HTR-8/SVneo (cell line): ENCODE results near the gene TET2.

Experiments
- DNase-seq: peaks from one replicate; pipeline ENCODE4 v3.0.0; 2011; ENCODE audit warnings: low spot score, mixed read lengths; ENCODE audit not compliant: insufficient read length
- FAIRE-seq: peaks from 2 replicates; lab custom pipeline; 2011; peaks lifted over from hg19 to GRCh38; lab: Jason Lieb, UNC

Gene TET2

DNA sequence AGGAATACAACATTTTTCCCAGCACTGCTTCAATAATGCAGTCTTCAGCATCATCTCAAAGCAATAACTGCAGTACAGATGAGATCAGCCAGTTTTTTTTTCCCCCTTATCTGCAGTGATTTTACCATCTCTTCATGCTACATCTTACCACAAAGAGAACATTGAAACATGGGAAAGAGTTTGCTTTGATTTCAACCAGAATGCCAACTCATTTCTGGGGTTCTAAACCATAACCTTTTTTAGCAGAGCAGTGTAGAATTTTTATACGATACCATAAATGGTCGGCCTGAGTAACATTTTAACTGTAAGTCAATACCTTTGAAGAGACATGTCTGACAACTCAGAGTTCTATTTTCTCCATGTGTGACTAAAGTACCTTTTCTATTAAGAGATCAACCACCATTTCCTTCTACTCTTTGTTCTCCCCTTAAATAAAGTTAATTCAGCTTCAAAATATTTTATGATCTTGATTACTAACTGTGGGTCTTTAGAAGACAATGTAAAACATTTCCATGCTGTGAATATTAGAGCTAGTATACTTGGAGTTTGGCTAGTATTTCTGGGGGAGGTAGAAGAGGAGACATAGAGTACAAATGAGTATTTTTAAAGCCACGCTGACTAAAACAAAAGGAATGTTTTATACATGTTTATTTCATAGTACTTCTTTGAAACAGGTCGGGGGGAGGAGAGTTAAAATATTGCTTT, 69.1 kb downstream of the TET2 start:
- no peak for DNase-seq
- no peak for FAIRE-seq

DNA sequence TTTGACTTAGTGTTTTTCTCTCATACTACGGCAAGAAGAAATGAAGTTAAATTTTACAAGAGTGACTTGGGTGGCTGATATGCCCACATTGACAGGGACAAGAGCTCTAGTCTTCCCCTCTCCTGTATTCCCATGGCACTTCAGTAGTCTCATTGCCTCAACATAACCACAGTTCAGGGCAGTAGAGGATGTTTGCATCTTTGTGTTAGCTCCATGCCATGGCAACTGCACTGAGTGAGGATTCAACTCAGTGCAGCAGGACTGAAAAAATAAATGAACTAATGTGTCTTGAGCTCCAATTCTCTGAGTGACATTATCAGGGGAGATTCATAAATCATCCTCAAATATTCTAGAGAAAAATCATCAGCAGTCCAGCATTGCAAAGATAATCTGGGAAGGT, 78.8 kb downstream of the TET2 start:
- FAIRE-seq (no peak), DNase-seq (no peak)

DNA sequence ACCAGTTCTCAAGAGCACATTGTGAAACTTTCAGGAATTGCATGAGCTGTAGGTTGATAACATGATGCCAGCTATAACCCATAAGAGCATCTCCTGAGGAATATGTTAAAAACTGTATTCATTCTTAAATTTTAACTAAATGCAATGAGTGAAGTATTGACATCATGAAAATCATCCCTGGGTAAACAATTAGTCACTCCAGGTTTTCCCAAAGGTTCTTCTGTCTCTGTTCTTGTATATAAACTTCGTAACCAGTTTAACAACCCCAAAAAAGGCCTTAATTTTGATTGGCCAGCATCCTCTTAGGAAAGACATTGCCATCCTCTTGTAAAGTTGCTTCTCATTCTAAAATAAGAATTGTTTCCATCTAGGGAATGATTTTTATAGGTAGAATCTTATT, 80.4 kb downstream of the TET2 start:
- DNase-seq (no peak), FAIRE-seq (no peak)

DNA sequence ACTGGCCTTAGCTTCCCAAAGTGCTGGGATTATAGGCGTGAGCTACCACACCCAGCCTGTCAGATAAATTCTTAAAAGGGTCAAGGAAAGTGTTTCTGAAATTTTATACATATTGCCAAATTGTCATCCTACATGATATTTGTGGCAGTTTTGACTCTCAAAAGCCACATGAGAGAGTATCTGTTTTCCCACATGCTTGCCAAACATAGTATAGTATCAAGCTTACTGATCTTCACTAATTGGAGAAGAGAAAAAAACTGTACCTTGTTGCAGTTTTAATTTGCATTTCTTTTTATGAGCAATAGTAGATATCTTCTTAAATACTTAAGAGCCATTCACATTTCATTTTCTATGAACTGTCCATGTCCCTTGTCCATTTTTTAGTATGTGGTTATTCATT, 83.6 kb downstream of the TET2 start:
- FAIRE-seq (no peak), DNase-seq (no peak)

- FAIRE-seq (no peak), DNase-seq (no peak)
These were observed 85.7 kb downstream of the TET2 start for GRCh38 chr4:105232374-105232773.

GRCh38 chr4:105234582-105234981, 87.9 kb downstream of the TET2 start:
- FAIRE-seq (no peak), DNase-seq (no peak)

DNA sequence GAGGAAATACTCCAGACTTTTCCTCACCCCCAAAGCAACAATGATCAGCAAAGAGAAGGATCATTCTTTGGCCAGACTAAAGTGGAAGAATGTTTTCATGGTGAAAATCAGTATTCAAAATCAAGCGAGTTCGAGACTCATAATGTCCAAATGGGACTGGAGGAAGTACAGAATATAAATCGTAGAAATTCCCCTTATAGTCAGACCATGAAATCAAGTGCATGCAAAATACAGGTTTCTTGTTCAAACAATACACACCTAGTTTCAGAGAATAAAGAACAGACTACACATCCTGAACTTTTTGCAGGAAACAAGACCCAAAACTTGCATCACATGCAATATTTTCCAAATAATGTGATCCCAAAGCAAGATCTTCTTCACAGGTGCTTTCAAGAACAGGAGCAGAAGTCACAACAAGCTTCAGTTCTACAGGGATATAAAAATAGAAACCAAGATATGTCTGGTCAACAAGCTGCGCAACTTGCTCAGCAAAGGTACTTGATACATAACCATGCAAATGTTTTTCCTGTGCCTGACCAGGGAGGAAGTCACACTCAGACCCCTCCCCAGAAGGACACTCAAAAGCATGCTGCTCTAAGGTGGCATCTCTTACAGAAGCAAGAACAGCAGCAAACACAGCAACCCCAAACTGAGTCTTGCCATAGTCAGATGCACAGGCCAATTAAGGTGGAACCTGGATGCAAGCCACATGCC, 89.7 kb downstream of the TET2 start:
- DNase-seq (no peak), FAIRE-seq (no peak)

GRCh38 chr4:105236916-105237311, 90.2 kb downstream of the TET2 start:
- FAIRE-seq (no peak), DNase-seq (no peak)

DNA sequence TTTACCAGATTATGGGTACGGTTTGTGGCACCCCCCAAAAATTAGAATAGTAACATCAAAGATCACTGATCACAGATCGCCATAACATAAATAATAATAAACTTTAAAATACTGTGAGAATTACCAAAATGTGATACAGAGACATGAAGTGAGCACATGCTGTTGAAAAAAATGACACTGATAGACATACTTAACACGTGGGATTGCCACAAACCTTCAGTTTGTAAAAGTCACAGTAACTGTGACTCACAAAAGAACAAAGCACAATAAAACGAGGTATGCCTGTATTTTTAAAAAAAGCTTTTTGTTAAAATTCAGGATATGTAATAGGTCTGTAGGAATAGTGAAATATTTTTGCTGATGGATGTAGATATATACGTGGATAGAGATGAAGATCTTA, 93.4 kb downstream of the TET2 start:
- DNase-seq, result no peak
- FAIRE-seq, result no peak

DNA sequence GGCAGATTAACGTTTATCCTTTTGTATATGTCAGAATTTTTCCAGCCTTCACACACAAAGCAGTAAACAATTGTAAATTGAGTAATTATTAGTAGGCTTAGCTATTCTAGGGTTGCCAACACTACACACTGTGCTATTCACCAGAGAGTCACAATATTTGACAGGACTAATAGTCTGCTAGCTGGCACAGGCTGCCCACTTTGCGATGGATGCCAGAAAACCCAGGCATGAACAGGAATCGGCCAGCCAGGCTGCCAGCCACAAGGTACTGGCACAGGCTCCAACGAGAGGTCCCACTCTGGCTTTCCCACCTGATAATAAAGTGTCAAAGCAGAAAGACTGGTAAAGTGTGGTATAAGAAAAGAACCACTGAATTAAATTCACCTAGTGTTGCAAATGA, 94.8 kb downstream of the TET2 start:
- FAIRE-seq, result no peak
- no peak for DNase-seq

- FAIRE-seq, result no peak
- no peak for DNase-seq
These were observed 96.8 kb downstream of the TET2 start for GRCh38 chr4:105243446-105243845.

GRCh38 chr4:105246712-105247111, 100.0 kb downstream of the TET2 start:
- no peak for DNase-seq
- no peak for FAIRE-seq

DNA sequence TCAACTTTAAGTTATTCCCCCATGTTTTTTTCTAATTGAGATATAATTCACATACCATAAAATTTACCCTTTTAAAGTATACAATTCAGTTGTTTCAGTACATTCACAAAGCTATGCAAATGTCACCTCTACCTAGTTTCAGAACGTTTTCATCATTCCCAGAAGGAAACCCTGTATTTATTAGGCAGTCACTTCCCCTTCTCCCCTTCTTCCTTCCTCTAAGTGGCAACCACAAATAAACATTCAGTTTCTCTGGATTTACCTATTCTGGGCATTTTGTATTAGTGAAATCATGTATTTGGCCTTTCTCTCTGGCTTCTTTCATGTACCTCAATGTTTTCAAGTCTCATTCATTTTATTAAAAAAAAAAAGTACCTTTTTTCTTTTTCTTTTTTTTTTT, 101.9 kb downstream of the TET2 start:
- no peak for DNase-seq
- FAIRE-seq, result no peak

DNA sequence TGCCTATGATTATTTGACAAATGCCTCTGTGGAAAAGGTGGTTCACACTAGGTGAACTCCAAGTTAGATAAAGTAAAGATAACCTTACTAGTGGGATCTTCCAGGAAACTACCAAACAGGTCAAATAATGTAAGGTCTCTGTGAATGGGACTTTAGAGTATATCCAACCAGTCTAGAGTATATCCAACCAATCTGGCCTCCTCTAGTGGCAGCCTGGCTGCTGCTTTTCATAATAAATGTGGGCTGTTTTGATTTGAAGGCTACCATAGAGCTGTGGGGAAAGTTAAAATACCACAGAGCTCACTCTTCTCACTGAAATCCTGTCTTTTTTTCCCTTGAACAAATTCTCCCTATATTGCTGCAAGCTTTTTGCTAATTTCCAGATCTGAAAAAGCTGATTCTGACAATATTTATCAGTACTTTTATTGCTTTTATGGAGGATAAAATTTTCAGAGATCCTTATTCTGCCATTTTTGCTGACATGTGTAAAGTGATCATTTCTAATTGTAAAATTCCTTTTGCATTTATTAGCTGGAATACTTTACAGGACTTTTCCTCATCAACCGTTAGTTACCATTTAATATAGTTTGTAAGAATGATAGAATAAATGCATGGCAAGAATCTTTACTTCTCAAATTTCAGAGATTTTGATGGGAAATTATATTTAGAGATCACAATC, 111.3 kb downstream of the TET2 start:
- DNase-seq (no peak), FAIRE-seq (no peak)

DNA sequence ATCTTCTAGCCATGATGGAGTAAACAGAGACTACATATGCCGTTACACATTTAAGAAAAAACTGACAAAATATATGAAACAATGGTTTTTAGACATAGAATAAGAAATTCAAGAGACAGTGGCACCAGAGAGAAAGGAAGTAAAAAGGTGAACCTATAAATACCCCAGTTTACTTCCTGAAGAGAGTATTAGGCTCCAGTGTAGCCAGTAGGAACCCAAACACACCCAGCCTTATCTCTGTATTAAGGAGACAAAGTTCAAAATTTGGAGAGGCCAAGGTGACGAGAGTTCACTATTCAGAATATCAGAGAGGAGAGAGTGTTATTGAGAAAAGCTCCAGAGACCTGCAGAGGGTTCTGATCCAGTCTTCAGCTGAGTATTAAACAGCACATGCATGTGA, 119.0 kb downstream of the TET2 start:
- FAIRE-seq, result no peak
- DNase-seq, result no peak

- FAIRE-seq, result no peak
- no peak for DNase-seq
These were observed 120.6 kb downstream of the TET2 start for GRCh38 chr4:105267280-105267679.

DNA sequence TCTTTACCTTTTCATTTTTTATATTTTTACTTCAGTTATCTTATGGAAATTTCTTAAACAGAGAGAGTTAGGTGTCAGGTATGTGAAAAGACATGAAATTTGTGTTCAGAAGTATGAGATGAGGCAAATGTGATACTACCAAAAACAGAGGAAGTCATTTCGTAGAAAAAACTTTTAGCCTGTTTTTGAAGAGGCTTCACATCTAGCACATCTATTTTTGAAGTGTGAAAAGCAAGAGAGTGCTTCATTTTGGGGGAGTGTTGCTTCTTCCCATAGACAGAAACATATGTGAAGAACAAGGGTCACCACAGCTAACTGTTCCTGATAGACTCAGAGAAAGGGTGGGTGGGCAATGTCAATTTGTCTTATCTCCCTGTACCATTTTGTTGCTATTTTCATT, 125.3 kb downstream of the TET2 start:
- FAIRE-seq (no peak), DNase-seq (no peak)

GRCh38 chr4:105273230-105273629, 126.6 kb downstream of the TET2 start:
- DNase-seq (no peak), FAIRE-seq (no peak)

GRCh38 chr4:105274090-105274489, 127.4 kb downstream of the TET2 start:
- no peak for FAIRE-seq

GRCh38 chr4:105274504-105274903, 127.8 kb downstream of the TET2 start:
- FAIRE-seq (no peak), DNase-seq (no peak)

More at GRCh38 chr4:105274090-105274489, 127.4 kb downstream of the TET2 start:
- DNase-seq, result no peak

DNA sequence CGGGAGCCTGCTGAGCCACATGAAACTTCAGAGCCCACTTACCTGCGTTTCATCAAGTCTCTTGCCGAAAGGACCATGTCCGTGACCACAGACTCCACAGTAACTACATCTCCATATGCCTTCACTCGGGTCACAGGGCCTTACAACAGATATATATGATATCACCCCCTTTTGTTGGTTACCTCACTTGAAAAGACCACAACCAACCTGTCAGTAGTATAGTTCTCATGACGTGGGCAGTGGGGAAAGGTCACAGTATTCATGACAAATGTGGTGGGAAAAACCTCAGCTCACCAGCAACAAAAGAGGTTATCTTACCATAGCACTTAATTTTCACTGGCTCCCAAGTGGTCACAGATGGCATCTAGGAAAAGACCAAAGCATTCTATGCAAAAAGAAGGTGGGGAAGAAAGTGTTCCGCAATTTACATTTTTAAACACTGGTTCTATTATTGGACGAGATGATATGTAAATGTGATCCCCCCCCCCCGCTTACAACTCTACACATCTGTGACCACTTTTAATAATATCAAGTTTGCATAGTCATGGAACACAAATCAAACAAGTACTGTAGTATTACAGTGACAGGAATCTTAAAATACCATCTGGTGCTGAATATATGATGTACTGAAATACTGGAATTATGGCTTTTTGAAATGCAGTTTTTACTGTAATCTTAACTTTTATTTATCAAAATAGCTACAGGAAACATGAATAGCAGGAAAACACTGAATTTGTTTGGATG, 129.9 kb downstream of the TET2 start:
- DNase-seq (no peak), FAIRE-seq (no peak)
